ENCODE results near the gene SHISA9. TPM values are rescaled to one million over a fixed set of nuclear protein-coding genes. Genes with fewer than 3 reads are reported as not detected.

SHISA9 gene
- total and polyA plus RNA-seq, 2 of the 4 experiments (the other 2 are of a cell fraction): under 0.01 TPM; not detected in 1

GRCh38 chr16:12998361-12999085 lies 97.1 kb downstream of the SHISA9 start:
- Histone ChIP-seq H3K27ac (ENCODE audit: insufficient read depth, low read length) (no peak overlapping the region), H2BK5ac (ENCODE audit: low read depth, low read length, poor library complexity, severe bottlenecking) (no peak overlapping the region), H3K36me3 (ENCODE audit: control insufficient read depth, insufficient read depth, low read length) (no peaks in the 10 kb centered on the region), H3K18ac (ENCODE audit: low read depth, low read length) (no peak overlapping the region), H2BK20ac (ENCODE audit: low read depth, low read length) (no peak overlapping the region), H2AK9ac (replicated peaks; ENCODE audit: low read depth, low read length, poor library complexity) (no peak overlapping the region), H3K56ac (ENCODE audit: extremely low read depth, insufficient read depth, low read length) (no peak overlapping the region), H2BK120ac (ENCODE audit: low read depth, low read length) (no peak overlapping the region), H3K9me1 (ENCODE audit: insufficient read depth, low read length) (no peaks in the 10 kb centered on the region), H2AFZ (replicated peaks; ENCODE audit: low read length, poor library complexity) (no peak overlapping the region), H3K14ac (replicated peaks; ENCODE audit: low read depth, low read length) (no peak overlapping the region), H3K4ac (ENCODE audit: low read depth, low read length) (no peak overlapping the region), H2BK15ac (ENCODE audit: low read depth, low read length) (no peak overlapping the region), H3K9ac (ENCODE audit: low read depth, low read length) (no peak overlapping the region), H3K9me3 (ENCODE audit: control insufficient read depth, insufficient read depth, low read length) (peaks cover 25% of the 10 kb centered on the region), H4K5ac (ENCODE audit: low read depth, low read length) (no peak overlapping the region), H4K91ac (ENCODE audit: insufficient read depth, low read depth, low read length) (no peak overlapping the region), H3K27me3 (ENCODE audit: control insufficient read depth, insufficient read depth, low read length) (no peaks in the 10 kb centered on the region), H2AK5ac (ENCODE audit: low read depth, low read length) (no peak overlapping the region), H3K4me3 (ENCODE audit: insufficient read depth, low read depth, low read length) (no peak overlapping the region), H3K4me2 (ENCODE audit: low read depth, low read length) (no peak overlapping the region), H3K4me1 (ENCODE audit: control insufficient read depth, insufficient read depth, low read length) (no peaks in the 10 kb centered on the region), H4K8ac (ENCODE audit: low read depth in 2 of 2, low read length in 2 of 2) (no peak overlapping the region), H4K20me1 (ENCODE audit: insufficient read depth, low read length) (no peaks in the 10 kb centered on the region), H3K79me1 (ENCODE audit: low read depth in 1 of 2, low read length in 2 of 2) (no peaks in the 10 kb centered on the region), H3K23ac (ENCODE audit: low read depth, low read length) (no peak overlapping the region)
- BruUV-seq (replicated peaks): no TSS peak
- ATAC-seq (ENCODE audit: low read depth) (no peak), DNase-seq (no peak)
- CTCF ChIA-PET: no interaction called here
- POLR2A ChIA-PET (ENCODE audit: unreplicated experiment): no interaction called here
- in situ Hi-C loops (cut with MboI; ENCODE audit: low sequenced_read_pairs): no loop called here
- WGBS, 2 experiments (ENCODE audit: extremely low coverage in 2 of 2, insufficient read length in 1 of 2): no CpG with 5 or more reads among the region's 7 CpGs
- intact Hi-C loops (cut with micrococcal nuclease): loop anchor here (10.0 kb wide), 1 partner anchor 766 kb away; no protein-coding TSS in a partner anchor
- TF ChIP-seq RFX5 (IDR thresholded peaks at IDR 0.05; ENCODE audit: low read depth, low read length): no peak
- TF ChIP-seq FOS (IDR thresholded peaks at IDR 0.05; ENCODE audit: low read depth, low read length): no peak
- TF ChIP-seq CHD1 (IDR thresholded peaks at IDR 0.05; ENCODE audit: low read depth, low read length): no peak
- no peak for TF ChIP-seq NFE2L2 (IDR thresholded peaks at IDR 0.05; ENCODE audit: low read depth, low read length)
- TF ChIP-seq BHLHE40 (IDR thresholded peaks at IDR 0.05; ENCODE audit: low read depth, low read length): no peak
- no peak for TF ChIP-seq MAZ (IDR thresholded peaks at IDR 0.05; ENCODE audit: borderline replicate concordance, low read depth, low read length)
- no peak for TF ChIP-seq RAD21 (IDR thresholded peaks at IDR 0.05; ENCODE audit: low read length)
- TF ChIP-seq MXI1 (IDR thresholded peaks at IDR 0.05; ENCODE audit: borderline replicate concordance, low read depth, low read length): no peak
- no peak for TF ChIP-seq RCOR1 (IDR thresholded peaks at IDR 0.05; ENCODE audit: insufficient replicate concordance, low read length)
- TF ChIP-seq USF2 (IDR thresholded peaks at IDR 0.05; ENCODE audit: low read depth, low read length): no peak
- no peak for TF ChIP-seq SMC3 (IDR thresholded peaks at IDR 0.05; ENCODE audit: low read depth, low read length)
- TF ChIP-seq CEBPB (IDR thresholded peaks at IDR 0.05; ENCODE audit: low read depth, low read length): no peak
- TF ChIP-seq CTCF (conservative IDR thresholded peaks at IDR 0.05; ENCODE audit: low read depth, low read length): no peak
- no peak for TF ChIP-seq ELK1 (IDR thresholded peaks at IDR 0.05; ENCODE audit: borderline replicate concordance, low read depth, low read length)
- TF ChIP-seq POLR2A (IDR thresholded peaks at IDR 0.05; ENCODE audit: low read depth, low read length): no peak
- TF ChIP-seq MAFK (IDR thresholded peaks at IDR 0.05; ENCODE audit: low read depth, low read length): no peak
- dilution Hi-C loops (cut with HindIII; ENCODE audit: low sequenced_read_pairs, unreplicated experiment): no loop called here
